Fibroblast of skin of left biceps (primary cell): ENCODE results near the gene RAD9A.
"Not testable (repeated sequence)": the region's sequence is repeated elsewhere in the genome, so short reads cannot be mapped to it uniquely, and the experiment has no call there.

Source experiments
- DNase-seq, 2 experiments: peaks; one replicate each; pipeline ENCODE4 v3.0.0-alpha.2; 2013; ENCODE audit warnings: low read depth in 2 of 2

Gene RAD9A

GRCh38 chr11:67410369-67410831 lies 18.6 kb downstream of the RAD9A start:
- no peak for DNase-seq

DNA sequence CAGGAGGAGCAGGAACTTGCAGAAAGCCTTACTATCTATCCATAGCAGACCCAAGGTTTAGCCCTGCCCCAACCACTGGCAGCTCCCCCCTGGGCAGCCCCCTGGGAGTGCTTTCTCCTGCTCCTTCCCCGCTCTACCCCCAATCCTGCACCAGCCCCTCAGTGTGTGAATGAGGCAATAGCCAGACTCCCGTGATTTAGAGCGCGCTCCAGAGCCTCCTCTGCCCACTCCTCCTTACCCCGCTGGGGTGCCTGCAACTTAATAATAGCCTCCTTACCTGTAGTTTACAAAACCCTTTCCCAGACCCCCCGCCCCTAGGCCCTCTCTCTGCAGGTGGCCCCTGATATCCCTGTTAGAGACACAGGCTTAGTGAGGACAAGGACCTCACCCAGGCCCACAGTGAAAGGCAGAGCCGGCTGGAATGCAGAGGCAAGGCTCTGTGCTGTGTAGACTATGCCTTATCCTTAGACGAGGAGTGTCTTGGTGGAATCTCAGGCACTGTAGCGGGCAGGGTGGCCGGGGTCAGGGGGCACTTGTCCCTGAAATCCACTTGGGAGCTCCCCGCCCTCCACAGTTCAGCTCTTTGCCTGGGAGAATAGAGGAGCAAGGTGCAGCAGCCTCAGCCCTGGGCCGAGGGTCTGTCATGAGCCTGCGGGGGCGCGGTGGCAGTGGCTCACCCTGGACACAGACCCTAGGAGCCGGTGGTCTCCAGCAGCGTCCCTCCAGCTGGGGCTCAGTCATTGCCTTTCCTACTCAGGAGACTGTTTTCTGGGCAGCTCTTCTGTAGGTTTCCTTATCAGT lies 19.4 kb downstream of the RAD9A start:
- DNase-seq = no peak

GRCh38 chr11:67411785-67412152 lies 20.0 kb downstream of the RAD9A start:
- DNase-seq = no peak

DNA sequence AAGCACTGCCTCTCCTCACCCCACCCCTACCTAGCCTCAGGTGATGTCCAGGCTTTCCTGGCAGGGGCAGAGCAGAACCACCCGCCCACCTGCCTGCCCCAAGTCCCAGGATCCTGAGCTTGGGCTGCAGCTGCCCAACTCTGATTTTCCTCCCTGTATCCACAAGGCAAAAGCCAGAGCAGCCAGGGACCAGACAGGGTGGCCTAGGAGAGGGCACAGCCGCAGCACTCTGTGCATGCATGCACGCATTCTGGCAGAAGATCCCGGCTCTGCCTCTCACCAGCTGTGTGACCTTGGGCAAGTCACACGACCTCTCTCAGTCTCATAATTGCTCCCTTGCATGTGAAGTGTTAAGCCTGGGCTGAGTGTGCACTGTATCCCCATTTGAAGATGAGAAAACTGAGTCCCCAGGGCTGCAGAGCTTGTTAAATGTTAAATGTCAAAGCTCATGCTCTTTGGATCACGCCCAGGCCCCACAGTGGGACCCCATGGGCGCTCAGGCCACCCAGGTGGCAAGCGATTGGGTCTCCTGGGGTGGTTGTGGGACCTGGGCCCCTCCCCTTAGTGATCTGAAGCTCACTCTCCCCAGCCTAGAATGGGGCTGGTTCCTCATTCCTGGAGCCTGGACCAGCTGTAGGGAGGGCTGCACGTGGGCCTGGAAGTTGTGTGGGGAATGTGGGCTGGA lies 20.9 kb downstream of the RAD9A start:
- DNase-seq = no peak

GRCh38 chr11:67413266-67413849 lies 21.6 kb downstream of the RAD9A start:
- no peak for DNase-seq

DNA sequence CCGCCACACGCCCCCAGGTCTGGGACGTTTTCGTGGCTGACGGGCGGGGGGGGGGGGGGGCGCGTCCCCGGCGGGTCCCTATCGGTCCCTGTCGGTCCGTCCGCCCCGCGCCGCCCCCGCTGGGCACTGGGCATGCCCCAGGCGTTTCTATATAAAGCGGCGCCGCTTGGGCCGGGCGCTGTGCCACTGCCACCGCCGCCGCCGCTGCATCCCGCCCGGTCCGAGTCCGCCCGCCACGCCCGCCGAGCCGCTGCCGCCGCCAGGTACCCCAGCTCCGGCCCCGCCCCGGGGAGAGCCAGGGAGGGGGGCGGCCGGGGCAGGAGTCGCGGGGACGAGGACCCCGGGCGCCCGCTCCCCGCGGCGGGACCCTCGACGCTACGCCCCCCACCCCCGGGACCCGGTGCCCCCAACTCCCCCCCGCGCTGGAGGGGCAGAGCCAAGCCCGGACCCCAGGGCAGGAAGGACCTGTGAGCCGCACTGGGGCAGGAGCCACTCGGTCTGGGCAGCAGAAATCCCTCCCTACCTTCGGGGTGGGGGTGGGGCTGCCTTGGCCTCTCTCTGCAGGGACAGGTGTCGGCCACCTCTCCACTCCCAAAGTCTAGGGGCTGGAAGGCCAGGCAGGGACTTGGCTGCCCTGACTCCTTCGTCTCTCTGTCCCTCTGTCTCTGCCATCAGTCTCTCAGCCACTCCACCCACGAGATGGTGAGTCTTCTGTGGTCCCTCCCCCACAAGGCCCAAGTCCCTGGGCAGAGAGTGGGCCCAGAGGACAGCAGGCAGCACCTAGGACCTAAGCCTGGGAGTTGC lies 23.9 kb downstream of the RAD9A start, which contains the start of gene CARNS1:
CARNS1 (plus strand) TSS at position 178 of the 804 bp plus-strand sequence; CDS start at position 700, 522 bp downstream.
- no peak for DNase-seq

- DNase-seq = no peak
These were observed 24.9 kb downstream of the RAD9A start for GRCh38 chr11:67416416-67417335.

DNA sequence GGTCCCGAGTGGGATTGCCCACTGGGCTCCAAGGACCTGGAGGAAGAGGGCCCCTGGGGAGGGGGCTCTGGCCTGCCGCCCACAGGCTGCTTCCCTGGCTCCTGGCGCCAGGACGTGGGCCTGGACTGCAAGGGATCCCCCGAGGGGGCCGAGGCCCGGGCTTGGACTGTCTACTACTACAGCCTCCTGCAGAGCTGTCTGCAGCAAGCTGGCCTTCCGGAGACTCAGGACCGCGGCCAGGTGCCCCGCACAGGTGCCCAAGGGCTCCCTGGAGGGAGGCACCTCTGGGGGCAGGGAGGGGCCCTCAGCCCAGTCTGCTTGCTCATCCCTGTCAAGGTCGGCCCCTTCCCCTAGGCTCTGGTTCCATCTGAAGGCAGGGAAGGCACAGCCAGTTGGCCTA lies 25.6 kb downstream of the RAD9A start:
- no peak for DNase-seq

DNA sequence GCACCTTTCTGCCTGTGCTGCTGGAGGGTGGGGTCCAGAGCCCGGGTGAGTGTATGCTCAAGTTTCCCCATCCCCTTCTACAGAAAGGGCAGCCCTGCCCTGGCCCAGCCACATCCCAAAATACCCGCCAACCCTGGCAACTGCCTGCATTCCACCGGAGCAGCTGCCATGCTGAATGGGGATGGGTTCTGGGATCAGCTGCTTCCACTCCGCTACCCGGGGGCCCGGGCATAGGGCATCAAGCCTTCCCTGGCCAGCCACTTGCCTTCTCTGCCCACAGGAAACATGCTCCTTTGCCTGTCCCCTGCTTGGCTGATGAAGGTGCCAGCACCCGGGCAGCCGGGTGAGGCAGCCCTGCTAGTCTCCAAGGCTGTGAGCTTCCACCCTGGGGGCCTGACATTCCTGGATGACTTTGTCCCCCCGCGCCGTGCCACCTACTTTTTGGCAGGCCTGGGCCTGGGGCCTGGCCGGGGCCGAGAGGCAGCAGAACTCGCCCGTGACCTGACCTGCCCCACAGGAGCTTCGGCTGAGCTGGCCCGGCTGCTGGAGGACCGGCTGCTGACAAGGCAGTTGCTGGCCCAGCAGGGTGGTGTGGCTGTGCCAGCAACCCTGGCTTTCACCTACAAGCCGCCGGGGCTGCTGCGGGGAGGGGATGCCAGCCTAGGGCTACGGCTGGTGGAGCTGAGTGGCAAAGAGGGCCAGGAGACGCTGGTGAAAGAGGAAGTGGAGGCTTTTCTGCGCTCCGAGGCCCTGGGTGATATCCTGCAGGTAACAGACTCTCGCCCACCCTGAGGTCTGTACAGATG lies 26.9 kb downstream of the RAD9A start:
- DNase-seq = no peak

- DNase-seq = no peak
These were observed 27.7 kb downstream of the RAD9A start for GRCh38 chr11:67419325-67420049.

DNA sequence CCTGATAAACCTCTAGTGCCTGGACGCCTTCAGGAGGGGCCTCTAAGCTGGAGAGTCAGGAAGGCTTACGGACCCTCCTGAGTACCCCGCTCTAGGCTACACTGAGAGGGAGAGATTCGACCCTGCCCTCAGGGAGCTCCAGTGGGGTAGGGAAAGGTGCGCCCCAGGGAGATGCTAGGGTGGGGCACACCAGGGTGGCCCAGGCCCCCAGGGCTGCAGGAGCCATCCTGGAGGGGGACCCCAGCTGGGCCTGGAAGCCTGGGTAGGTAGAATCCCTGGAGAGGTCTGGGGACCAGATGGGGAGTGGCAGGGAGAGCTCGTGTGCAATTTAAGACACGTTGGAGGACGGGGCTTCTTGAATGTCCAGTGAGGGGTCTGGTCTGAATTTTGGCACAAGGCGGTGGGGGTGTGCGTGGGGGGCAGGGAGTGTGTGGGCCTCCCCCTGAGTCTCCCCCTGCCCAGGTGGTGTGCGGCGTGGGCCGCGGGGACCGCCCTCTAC lies 28.4 kb downstream of the RAD9A start:
- DNase-seq = no peak

GRCh38 chr11:67420646-67421429 lies 29.1 kb downstream of the RAD9A start:
- DNase-seq = peak; percentile 66 to 73

GRCh38 chr11:67421430-67422031 lies 29.7 kb downstream of the RAD9A start:
- no peak for DNase-seq

DNA sequence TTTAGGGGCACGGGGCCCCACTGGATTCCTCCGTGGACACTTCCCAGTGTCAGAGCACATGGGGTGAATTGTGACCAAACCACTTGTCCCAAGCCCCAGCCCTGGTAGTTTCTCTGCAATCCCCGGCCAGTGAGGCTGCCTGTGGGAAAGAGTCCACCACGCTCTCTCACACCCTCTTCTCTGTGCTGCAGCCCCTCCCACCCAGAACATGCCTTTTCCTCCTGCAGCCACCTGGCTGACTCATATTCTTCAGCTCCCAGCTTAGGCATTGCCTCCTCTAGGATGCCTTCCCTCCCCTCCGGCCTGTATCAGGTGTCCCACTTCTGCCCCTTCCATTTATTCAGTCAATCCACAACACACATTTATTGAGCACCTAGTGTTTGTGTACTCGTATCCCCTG lies 31.1 kb downstream of the RAD9A start:
- no peak for DNase-seq

GRCh38 chr11:67423466-67423865 lies 31.7 kb downstream of the RAD9A start:
- DNase-seq = no peak

DNA sequence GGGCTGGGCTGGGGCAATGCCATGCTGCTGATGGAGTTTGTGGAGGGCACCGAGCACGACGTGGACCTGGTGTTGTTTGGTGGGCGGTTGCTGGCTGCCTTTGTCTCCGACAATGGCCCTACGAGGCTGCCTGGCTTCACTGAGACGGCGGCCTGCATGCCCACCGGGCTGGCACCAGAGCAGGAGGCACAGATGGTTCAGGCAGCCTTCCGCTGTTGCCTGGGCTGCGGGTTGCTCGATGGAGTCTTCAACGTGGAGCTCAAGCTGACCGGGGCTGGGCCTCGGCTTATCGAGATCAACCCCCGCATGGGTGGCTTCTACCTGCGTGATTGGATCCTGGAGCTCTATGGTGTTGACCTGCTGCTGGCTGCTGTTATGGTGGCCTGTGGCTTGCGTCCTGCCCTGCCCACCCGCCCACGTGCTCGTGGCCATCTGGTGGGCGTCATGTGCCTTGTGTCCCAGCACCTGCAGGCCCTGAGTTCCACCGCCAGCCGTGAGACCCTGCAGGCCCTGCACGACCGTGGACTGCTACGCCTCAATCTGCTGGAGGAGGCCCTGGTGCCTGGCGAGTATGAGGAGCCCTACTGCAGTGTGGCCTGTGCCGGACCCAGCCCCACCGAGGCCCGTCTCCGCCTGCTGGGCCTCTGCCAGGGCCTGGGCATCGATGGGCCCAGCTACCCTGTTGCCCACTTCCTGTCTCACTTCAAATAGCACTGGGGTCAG lies 32.3 kb downstream of the RAD9A start:
- no peak for DNase-seq

DNA sequence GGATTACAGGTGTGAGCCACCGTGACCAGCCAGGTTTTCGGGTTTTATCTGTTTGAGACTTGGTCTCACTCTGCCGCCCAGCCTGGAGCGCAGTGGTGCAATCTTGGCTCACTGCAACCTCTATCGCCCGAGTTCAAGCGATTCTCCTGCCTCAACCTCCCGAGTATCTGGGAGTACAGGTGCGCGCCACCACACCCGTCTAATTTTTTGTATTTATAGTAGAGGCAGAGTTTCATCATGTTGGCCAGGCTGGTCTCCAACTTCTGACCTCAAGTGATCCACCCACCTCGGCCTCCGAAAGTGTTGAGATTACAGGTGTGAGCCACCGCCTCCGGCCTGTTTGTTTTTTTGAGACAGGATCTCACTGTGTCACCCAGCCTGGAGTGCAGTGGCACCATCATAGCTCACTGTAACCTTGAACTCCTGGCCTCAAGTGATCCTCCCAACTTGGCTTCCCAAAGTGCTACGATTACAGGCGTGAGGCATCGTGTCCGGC lies 35.6 kb downstream of the RAD9A start:
- DNase-seq = not testable (repeated sequence)
